ENCODE measurements around the gene CTNND2. TPM values are rescaled to one million over a fixed set of nuclear protein-coding genes. Genes with fewer than 3 reads are reported as not detected.

CTNND2 gene
- total RNA-seq, 1 experiment from 2014 or later, result 2.9 TPM

DNA sequence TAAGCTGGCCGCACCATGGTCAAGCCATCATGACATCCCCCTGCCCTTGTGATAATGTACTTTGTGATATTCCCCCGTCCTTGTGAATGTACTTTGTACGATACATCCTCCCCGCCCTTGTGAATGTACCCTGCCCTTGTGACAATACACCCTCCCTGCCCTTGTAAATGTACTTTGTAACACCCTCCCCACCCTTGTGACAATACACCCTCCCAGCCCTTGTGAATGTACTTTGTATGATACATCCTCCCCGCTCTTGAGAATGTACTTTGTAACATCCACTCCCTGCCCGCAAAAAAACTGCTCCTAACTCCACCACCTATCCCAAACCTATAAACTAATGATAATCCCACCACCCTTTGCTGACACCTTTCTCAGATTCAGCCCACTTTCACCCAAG, 313.8 kb downstream of the CTNND2 start:
- H3K36me3 ChIP-seq (replicated peaks; ENCODE audit: control insufficient read depth, insufficient read depth, low read length), result no peaks in the 10 kb centered on the region
- no peak for DNase-seq

DNA sequence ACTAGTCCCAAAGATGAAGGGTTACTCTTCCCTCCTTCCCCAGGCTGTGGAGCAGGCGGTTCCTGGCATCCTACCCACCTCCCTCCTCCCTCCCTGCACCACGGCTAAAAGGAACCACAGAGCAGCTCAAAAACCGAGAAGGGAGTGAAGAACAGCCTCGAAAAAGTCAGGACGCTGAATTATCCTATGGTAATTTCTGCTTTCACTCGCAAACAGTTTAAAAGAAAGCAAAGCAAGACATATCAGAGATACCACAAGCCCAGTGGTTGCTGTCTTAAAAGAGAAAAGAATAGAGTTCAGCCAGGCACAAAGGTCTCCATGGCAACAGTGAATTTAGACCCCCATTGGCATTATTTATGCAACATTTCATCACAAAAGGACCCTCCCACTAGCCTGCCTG, 315.4 kb downstream of the CTNND2 start:
- H3K36me3 ChIP-seq (replicated peaks; ENCODE audit: control insufficient read depth, insufficient read depth, low read length), result no peaks in the 10 kb centered on the region
- no peak overlapping the region; the same call in 1 of the 2 replicates for H3K4me3 ChIP-seq (ENCODE audit: insufficient read depth, low read depth, low read length)
- DNase-seq, result peak; percentile 31
- H3K27me3 ChIP-seq (ENCODE audit: control insufficient read depth, insufficient read depth, low read length), result no peaks in the 10 kb centered on the region

More for the DNA sequence above, 313.8 kb downstream of the CTNND2 start:
- H3K27me3 ChIP-seq (ENCODE audit: control insufficient read depth, insufficient read depth, low read length), result no peaks in the 10 kb centered on the region
- H3K4me3 ChIP-seq (ENCODE audit: insufficient read depth, low read depth, low read length), result no peak overlapping the region

DNA sequence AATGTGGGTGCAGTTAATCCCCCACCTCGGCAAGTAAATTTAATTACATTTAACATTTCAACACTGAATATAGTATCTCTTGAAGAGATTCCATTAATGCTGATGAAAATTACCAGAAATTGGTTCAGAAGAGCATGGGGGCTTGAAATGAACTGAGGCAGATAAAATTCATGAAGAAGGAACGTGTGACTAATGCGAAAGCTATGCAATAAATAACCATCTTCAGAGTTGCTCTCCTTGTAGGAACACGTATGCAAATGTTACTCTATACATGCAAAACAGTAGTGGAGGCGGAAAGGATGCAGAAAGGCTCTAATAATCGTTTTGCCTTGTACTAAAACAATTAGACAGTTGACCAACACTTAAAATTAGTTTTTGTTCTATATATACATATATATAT, 320.2 kb downstream of the CTNND2 start:
- no peak for DNase-seq
- Histone ChIP-seq H3K27me3 (ENCODE audit: control insufficient read depth, insufficient read depth, low read length) (no peaks in the 10 kb centered on the region), H3K36me3 (replicated peaks; ENCODE audit: control insufficient read depth, insufficient read depth, low read length) (no peaks in the 10 kb centered on the region), H3K4me3 (ENCODE audit: insufficient read depth, low read depth, low read length) (no peak overlapping the region)

DNA sequence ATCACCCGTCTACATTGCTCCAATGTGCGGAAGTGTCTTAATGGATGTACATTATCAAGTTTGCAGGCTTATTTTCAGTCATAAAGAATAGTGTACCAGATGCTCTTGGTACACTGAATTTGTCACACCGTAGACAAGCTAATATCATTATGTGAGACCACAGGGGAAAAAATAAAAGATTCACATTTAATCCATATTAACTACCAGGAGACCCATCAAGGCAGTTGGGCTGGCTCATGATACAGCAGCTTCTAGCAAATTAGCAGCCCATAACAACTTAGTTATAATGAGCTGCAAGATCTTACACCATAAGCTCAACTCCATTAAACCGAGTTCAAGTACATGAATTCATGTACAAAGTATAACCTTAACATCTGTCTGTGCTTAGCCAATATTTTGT, 324.9 kb downstream of the CTNND2 start:
- no peaks in the 10 kb centered on the region for H3K36me3 ChIP-seq (replicated peaks; ENCODE audit: control insufficient read depth, insufficient read depth, low read length)
- H3K4me3 ChIP-seq (ENCODE audit: insufficient read depth, low read depth, low read length), result no peak overlapping the region
- no peak for DNase-seq
- H3K27me3 ChIP-seq (ENCODE audit: control insufficient read depth, insufficient read depth, low read length), result no peaks in the 10 kb centered on the region

DNA sequence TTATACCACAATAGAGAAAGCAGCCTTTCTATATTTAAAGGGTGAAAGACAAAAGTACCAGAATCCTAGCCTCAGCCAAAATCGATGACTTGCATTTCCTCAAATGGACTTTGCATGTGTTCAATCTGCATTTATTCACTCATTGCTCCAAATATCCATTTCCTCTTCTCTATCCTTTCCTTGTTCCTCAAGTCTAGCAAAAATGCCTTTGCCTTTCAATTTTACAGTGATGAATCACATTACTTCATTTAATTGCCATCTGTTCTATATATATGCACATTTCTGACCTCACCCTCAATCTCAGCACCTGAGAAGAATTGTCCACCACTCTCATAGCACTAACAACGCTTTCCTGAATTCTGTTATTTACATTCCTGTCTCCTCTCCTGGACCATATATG, 329.5 kb downstream of the CTNND2 start:
- no peaks in the 10 kb centered on the region for H3K27me3 ChIP-seq (ENCODE audit: control insufficient read depth, insufficient read depth, low read length)
- no peaks in the 10 kb centered on the region for H3K36me3 ChIP-seq (replicated peaks; ENCODE audit: control insufficient read depth, insufficient read depth, low read length)

DNA sequence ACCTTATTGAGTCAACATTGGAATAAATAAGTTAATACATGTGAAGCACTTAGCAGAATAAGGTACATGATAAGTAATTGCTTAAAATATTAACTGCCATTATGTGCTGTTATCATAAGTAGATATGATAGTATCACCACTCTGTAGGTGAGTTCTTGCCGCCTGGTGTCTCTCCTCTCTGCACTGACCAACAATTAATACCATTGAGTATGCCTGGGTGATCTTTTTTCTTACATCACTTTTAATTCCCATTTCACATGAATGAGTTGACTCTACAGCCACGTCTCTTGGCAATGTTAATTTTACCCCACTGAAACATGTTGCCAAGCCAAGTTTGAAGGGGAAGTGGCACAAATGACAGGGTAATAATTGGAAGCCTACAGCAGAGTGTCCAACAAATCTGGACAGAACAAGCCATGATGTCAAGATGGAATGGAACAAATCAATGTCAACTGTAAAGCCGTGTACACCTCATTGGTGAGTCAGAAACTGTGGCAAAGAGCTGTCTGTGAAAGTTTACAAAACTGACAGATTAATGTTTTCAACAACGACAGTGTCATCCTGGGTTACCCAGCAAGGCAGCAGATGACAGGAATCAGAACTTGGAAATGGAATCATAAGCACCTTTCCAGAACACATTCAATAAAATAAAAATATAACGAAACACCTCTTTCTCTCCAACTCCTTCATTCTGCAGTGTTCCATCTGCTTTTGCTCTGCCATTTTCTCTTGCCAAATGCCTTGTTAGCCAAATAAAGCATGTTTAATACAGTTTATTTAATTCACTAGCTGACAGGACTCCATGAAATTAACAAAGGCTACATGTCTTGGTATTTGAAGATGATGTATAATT, 330.9 kb downstream of the CTNND2 start:
- no peaks in the 10 kb centered on the region for H3K36me3 ChIP-seq (replicated peaks; ENCODE audit: control insufficient read depth, insufficient read depth, low read length)
- no peak for DNase-seq
- no peaks in the 10 kb centered on the region for H3K27me3 ChIP-seq (ENCODE audit: control insufficient read depth, insufficient read depth, low read length)
- H3K4me3 ChIP-seq (ENCODE audit: insufficient read depth, low read depth, low read length), result no peak overlapping the region

More for the DNA sequence above, 329.5 kb downstream of the CTNND2 start:
- DNase-seq, result no peak
- H3K4me3 ChIP-seq (ENCODE audit: insufficient read depth, low read depth, low read length), result no peak overlapping the region

DNA sequence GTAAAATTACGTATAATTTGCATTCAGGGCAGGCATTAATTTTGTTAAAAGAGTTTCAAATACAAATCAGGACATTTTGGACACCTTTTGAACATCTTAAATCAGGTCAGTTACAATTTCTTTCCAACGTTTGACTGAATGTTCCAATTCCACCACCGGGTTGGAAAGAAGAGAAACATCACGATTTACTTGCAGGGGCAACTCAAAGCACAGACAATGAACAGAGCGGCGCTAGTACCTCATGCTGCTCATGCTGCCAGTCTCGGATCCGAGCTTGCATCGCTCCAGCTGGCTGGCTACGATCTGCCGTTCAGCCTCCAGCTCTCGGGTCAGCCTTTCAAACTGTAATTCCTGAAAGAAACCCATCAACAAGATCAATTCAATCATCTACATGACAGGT, 339.5 kb downstream of the CTNND2 start:
- no peak for DNase-seq
- H3K27me3 ChIP-seq (ENCODE audit: control insufficient read depth, insufficient read depth, low read length), result no peaks in the 10 kb centered on the region
- no peak overlapping the region for H3K4me3 ChIP-seq (ENCODE audit: insufficient read depth, low read depth, low read length)
- H3K36me3 ChIP-seq (replicated peaks; ENCODE audit: control insufficient read depth, insufficient read depth, low read length), result no peaks in the 10 kb centered on the region

DNA sequence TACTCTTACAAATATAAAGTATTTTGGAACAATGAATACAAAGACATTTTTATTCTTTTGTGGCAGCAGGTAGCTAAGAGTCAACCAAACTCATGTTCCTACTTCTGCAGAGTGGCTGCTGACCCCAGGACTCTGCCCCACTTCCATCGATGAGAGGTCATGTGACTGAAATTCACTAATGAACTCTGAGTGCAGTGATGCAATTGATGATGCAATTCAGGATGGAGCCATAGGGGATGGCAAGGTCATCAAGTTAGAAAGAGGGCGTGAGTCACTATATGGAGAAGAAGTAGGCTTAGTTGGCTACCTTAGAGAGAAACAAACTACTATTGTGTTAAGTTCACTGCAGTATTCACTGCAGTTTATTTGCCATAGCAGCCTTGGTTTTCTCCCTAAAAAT, 340.4 kb downstream of the CTNND2 start:
- no peaks in the 10 kb centered on the region for H3K36me3 ChIP-seq (replicated peaks; ENCODE audit: control insufficient read depth, insufficient read depth, low read length)
- no peaks in the 10 kb centered on the region for H3K27me3 ChIP-seq (ENCODE audit: control insufficient read depth, insufficient read depth, low read length)
- no peak overlapping the region for H3K4me3 ChIP-seq (ENCODE audit: insufficient read depth, low read depth, low read length)
- no peak for DNase-seq

DNA sequence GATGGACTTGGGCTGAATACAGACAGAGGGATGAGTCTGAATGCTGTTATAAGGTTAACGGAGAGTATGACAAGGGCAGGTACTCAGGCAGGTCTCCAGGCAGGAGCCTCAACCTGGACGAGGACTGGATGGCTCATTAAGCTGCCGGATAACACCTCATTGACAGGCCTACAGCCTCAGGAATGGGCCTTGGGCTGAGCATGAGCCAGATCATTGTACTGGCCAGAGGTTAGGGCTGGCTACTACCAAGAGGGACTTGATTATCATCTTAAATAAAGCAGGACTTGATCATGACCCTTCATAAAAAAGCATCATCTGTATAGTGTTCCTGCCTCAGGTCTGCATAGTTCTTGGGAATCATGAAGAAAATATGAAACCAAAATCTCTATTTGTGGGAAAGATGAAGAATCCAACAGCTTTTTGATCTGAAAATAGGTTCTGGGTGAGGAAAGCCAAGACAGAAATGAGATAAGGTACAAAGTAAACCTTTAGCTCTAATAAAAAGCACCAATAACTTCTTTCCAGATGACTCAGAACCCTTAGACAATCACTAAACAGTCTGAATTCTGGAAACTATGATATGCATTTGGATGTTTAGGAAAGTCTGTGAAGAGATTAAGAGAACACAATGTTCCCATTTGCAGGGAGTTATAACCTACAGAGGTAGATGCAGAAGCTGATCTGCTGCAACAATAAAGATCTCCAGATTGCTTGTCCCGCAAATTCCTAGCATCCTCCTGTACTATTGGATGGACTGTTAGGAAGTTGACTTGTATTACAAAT, 343.1 kb downstream of the CTNND2 start:
- no peak for DNase-seq
- H3K27me3 ChIP-seq (ENCODE audit: control insufficient read depth, insufficient read depth, low read length), result no peaks in the 10 kb centered on the region
- no peak overlapping the region for H3K4me3 ChIP-seq (ENCODE audit: insufficient read depth, low read depth, low read length)
- no peaks in the 10 kb centered on the region for H3K36me3 ChIP-seq (replicated peaks; ENCODE audit: control insufficient read depth, insufficient read depth, low read length)

DNA sequence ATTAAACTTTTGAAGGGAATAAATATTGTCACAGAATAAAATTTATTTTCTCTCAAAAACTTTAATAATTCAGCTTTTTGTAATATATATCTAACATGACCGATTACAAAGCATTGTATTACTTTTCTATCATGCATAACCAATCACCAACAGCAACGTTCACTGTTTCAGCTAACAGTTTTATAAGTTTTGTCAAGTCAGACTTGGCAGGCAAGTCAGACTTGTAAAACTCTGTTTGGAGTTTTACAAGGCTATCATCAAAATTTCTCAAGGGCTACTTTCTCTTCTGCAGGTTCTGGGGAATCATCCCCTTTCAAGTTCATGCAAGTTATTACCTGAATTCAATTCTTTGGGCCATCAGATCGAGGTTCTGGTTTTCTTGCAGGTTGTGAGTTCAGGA, 347.2 kb downstream of the CTNND2 start:
- no peak for DNase-seq
- H3K27me3 ChIP-seq (ENCODE audit: control insufficient read depth, insufficient read depth, low read length), result no peaks in the 10 kb centered on the region

DNA sequence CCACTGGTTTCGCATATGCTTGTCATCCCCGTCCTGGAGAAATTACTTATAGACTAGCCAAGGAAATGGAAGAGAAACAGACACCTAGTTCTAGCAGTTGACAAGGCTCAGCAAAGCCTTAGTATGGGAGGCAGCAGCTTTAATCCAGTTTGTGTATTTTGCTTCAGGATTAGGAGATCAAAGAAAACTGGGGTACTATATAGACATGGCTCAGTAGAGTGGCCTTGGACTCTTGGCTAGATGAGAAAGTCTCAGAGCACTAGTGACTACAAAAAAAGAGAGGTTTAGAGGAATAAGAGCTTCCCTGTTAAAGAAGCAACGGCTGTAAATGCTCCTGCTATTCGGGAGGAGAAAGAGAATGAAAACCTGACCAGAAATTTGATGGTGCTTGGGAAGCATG, 349.1 kb downstream of the CTNND2 start:
- Histone ChIP-seq H3K27me3 (ENCODE audit: control insufficient read depth, insufficient read depth, low read length) (no peaks in the 10 kb centered on the region), H3K4me3 (ENCODE audit: insufficient read depth, low read depth, low read length) (no peak overlapping the region), H3K36me3 (replicated peaks; ENCODE audit: control insufficient read depth, insufficient read depth, low read length) (no peaks in the 10 kb centered on the region)
- no peak for DNase-seq

More for the DNA sequence above, 347.2 kb downstream of the CTNND2 start:
- no peak overlapping the region for H3K4me3 ChIP-seq (ENCODE audit: insufficient read depth, low read depth, low read length)
- no peaks in the 10 kb centered on the region for H3K36me3 ChIP-seq (replicated peaks; ENCODE audit: control insufficient read depth, insufficient read depth, low read length)

DNA sequence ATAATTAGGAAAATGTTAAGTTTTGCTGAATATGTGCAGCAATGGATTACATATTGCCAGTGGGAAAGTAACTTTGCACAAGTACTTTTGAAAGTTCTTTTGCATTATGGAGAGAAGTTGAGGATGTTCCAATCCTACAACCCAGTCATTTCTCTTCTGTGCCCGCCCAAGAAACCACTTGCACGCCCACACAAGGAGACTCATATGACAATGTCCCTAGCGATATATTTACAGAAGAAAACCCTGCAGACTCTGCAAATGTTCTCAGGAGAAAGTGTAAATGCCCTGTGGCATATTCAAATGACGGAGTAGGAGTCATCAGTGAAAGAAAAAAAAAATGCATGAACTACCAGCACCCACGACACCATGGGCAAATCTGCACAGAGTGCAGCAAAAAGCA, 356.5 kb downstream of the CTNND2 start:
- H3K36me3 ChIP-seq (replicated peaks; ENCODE audit: control insufficient read depth, insufficient read depth, low read length), result no peaks in the 10 kb centered on the region
- no peak for DNase-seq
- no peak overlapping the region for H3K4me3 ChIP-seq (ENCODE audit: insufficient read depth, low read depth, low read length)
- H3K27me3 ChIP-seq (ENCODE audit: control insufficient read depth, insufficient read depth, low read length), result no peaks in the 10 kb centered on the region

DNA sequence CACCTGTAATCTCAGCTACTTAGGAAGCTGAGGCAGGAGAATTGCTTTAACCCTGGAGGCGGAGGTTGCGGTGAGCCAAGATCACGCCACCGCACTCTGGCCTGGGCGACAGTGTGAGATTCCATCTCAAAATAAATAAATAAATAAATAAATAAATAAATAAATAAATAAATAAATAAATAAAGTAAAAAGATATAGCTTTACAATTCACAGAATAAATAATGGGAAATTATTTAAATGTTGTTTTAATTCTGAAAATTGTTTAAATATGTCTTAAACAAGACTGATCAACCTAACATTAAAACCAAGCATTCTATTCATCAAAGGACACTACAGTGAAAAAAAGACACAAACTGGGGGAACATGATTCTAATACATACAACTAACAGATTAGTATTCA, 357.1 kb downstream of the CTNND2 start:
- Histone ChIP-seq H3K36me3 (replicated peaks; ENCODE audit: control insufficient read depth, insufficient read depth, low read length) (no peaks in the 10 kb centered on the region), H3K27me3 (ENCODE audit: control insufficient read depth, insufficient read depth, low read length) (no peaks in the 10 kb centered on the region), H3K4me3 (ENCODE audit: insufficient read depth, low read depth, low read length) (no peak overlapping the region)
- no peak for DNase-seq

DNA sequence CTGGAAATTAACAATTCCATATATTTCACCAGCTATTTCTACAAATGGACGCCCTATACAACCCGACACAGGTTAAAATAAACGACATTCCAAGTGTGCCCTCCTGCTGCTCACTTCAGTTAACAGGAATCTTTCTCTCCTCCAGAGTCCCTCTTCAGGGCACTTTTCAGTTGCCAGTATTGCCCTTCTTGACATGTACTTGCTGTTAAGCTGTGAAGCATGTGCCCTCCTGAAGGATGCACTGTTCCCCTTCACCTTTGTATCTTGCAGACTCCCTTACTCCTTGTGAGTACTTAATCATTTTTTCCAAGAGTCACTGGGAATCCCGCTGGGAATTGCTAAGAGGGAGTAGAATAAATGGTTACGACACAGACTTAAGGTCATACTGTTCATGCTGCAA, 364.1 kb downstream of the CTNND2 start:
- Histone ChIP-seq H3K27me3 (ENCODE audit: control insufficient read depth, insufficient read depth, low read length) (no peaks in the 10 kb centered on the region; the same call in 1 of the 2 replicates), H3K4me3 (ENCODE audit: insufficient read depth, low read depth, low read length) (no peak overlapping the region), H3K36me3 (replicated peaks; ENCODE audit: control insufficient read depth, insufficient read depth, low read length) (no peaks in the 10 kb centered on the region)
- no peak for DNase-seq
